Measurements from ENCODE around the gene MSI2. TPM values are rescaled to one million over a fixed set of nuclear protein-coding genes. Genes with fewer than 3 reads are reported as not detected.

Gene MSI2
- total RNA-seq, 1 donor = 23.2 TPM

DNA sequence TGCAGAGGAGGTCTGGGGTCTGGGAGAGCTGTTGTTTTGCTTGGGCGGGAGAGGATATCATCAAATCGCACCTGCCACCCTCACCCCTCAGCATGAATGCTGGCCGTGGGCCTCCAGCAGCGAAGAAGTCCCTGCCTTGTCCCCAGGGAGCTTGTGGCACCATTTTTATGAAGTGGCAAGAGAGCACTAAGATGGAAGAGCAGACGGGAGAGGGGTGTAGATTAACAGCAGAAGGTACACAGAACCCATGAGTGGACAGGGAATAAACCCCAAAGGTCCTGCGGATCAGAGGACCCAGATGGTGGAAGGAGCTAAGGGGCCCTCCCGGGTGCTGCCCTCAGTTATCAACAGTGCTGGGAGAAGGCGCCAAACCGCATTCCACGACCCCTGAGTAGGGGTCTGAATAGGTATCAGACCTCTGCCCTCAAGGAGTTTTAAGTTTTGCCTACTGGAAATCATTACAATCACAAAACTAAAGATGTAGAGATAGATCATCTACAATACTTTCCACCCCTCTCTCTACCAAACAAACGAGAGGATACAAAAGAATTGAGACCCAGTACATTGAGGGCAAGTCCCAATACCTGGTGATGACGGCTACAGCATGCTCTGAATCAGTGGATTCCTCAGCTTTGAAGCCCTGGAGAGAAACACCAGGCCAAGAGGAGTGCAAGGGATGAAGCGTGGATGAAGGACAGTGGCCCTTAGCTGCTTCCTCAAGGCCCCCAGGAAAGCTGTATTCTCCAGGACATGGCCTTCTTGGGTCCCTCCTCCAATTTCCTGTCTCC lies 428.6 kb downstream of the MSI2 start:
- H3K4me1 ChIP-seq (ENCODE audit: insufficient read depth, low read length) = no peaks in the 10 kb centered on the region
- H3K27ac ChIP-seq (ENCODE audit: low read depth, low read length) = no peak overlapping the region
- no peaks in the 10 kb centered on the region for H3K9me3 ChIP-seq (ENCODE audit: low read depth, low read length)
- DNase-seq (ENCODE audit: insufficient read length, low spot score, missing footprints) = no peak
- H3K79me2 ChIP-seq (ENCODE audit: insufficient read depth, low read length) = no peaks in the 10 kb centered on the region
- no peak overlapping the region for H2AFZ ChIP-seq (ENCODE audit: low read length)
- H3K27me3 ChIP-seq (ENCODE audit: insufficient read depth, low read length) = no peaks in the 10 kb centered on the region
- no peaks in the 10 kb centered on the region for H3K36me3 ChIP-seq (ENCODE audit: insufficient read depth, low read length)
- no peak overlapping the region for H3K4me2 ChIP-seq (ENCODE audit: insufficient read depth, low read length)
- no peak overlapping the region for H3K4me3 ChIP-seq (ENCODE audit: insufficient read depth, low read length)
- TF ChIP-seq, protein P1, sequence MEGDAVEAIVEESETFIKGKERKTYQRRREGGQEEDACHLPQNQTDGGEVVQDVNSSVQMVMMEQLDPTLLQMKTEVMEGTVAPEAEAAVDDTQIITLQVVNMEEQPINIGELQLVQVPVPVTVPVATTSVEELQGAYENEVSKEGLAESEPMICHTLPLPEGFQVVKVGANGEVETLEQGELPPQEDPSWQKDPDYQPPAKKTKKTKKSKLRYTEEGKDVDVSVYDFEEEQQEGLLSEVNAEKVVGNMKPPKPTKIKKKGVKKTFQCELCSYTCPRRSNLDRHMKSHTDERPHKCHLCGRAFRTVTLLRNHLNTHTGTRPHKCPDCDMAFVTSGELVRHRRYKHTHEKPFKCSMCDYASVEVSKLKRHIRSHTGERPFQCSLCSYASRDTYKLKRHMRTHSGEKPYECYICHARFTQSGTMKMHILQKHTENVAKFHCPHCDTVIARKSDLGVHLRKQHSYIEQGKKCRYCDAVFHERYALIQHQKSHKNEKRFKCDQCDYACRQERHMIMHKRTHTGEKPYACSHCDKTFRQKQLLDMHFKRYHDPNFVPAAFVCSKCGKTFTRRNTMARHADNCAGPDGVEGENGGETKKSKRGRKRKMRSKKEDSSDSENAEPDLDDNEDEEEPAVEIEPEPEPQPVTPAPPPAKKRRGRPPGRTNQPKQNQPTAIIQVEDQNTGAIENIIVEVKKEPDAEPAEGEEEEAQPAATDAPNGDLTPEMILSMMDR (IDR thresholded peaks at IDR 0.05; ENCODE audit: extremely low read depth, low read depth, low read length) = no peak
- no peaks in the 10 kb centered on the region for H4K20me1 ChIP-seq (ENCODE audit: insufficient read depth, low read length)

DNA sequence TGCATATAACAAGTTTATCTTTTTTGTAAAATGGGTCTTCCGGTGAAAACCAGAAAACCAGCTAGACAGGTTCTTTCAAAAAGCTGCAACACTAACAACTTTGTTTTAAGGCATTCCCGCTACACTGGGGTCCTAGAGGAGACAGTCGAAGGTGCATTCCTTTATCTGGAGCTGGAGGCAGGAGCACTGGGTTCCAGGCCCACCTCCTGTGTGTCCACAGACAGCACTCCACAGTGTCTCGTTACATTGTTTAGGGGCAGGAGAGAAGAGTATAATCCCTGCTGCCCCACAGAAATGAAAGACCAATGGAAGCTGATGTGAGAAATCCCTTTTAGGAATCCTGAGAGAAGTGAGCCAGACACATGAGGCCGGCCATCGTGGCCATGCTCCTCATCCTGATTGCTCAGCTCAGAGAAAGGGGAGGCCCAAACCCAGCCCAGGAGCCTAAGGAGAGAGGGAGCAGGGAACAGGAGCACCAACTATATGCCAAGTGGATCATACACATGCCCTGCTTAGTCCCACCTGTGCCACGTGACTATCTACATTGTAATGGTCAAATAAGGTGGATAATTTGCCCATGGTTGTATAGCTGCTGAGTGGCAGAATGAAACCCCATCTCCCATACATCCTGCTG lies 429.3 kb downstream of the MSI2 start:
- Histone ChIP-seq H3K36me3 (ENCODE audit: insufficient read depth, low read length) (no peaks in the 10 kb centered on the region), H2AFZ (ENCODE audit: low read length) (no peak overlapping the region), H4K20me1 (ENCODE audit: insufficient read depth, low read length) (no peaks in the 10 kb centered on the region), H3K4me1 (ENCODE audit: insufficient read depth, low read length) (no peaks in the 10 kb centered on the region), H3K27ac (ENCODE audit: low read depth, low read length) (no peak overlapping the region), H3K4me3 (ENCODE audit: insufficient read depth, low read length) (no peak overlapping the region), H3K4me2 (ENCODE audit: insufficient read depth, low read length) (no peak overlapping the region), H3K79me2 (ENCODE audit: insufficient read depth, low read length) (no peaks in the 10 kb centered on the region), H3K9me3 (ENCODE audit: low read depth, low read length) (no peaks in the 10 kb centered on the region), H3K27me3 (ENCODE audit: insufficient read depth, low read length) (no peaks in the 10 kb centered on the region)
- TF ChIP-seq, protein P1 (IDR thresholded peaks at IDR 0.05; ENCODE audit: extremely low read depth, low read depth, low read length) = no peak
- DNase-seq (ENCODE audit: insufficient read length, low spot score, missing footprints) = no peak

DNA sequence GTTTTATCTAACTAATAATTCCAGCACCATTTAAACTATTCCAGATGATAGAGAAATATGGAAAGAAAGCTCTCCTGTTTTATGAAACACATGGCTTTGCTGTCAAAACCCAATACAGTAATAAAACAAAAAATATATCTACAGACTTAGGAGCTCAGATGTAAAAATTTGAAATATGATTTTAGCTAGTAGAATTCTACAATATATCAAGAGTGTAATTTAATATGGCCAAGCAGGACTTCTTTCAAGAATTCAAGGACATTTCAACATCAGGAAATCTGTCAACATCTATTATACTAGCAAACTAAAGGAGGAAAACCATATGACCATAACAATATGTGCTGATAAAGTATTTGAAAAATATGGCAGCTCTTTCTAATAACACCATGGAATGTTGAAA lies 431.3 kb downstream of the MSI2 start:
- H3K9me3 ChIP-seq (ENCODE audit: low read depth, low read length) = no peaks in the 10 kb centered on the region
- H3K4me1 ChIP-seq (ENCODE audit: insufficient read depth, low read length) = no peaks in the 10 kb centered on the region
- no peaks in the 10 kb centered on the region for H3K79me2 ChIP-seq (ENCODE audit: insufficient read depth, low read length)
- H3K4me2 ChIP-seq (ENCODE audit: insufficient read depth, low read length) = no peak overlapping the region
- H3K27me3 ChIP-seq (ENCODE audit: insufficient read depth, low read length) = no peaks in the 10 kb centered on the region
- DNase-seq (ENCODE audit: insufficient read length, low spot score, missing footprints) = no peak
- H3K36me3 ChIP-seq (ENCODE audit: insufficient read depth, low read length) = no peaks in the 10 kb centered on the region
- no peak overlapping the region for H3K4me3 ChIP-seq (ENCODE audit: insufficient read depth, low read length)
- TF ChIP-seq, protein P1 (IDR thresholded peaks at IDR 0.05; ENCODE audit: extremely low read depth, low read depth, low read length) = no peak
- H4K20me1 ChIP-seq (ENCODE audit: insufficient read depth, low read length) = no peaks in the 10 kb centered on the region
- no peak overlapping the region for H3K27ac ChIP-seq (ENCODE audit: low read depth, low read length)
- H2AFZ ChIP-seq (ENCODE audit: low read length) = no peak overlapping the region

DNA sequence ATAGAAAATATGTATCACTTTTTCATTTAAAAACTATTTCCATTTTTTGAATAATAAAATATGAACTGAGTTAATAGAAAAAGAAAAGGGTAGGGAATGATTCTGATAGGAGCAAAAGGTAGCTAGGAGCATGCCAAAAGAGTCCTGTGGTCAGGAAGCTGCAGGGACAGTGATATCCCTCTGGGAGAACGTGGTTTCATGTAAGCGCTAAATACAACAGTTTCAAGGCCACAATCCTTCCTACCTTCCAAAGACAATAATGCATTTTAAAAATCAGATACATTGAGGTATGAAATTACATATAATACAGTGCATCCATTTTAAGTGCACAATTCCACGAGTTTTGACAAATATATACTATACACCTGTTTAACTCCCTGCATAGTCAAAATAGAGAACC lies 432.9 kb downstream of the MSI2 start:
- no peak for DNase-seq (ENCODE audit: insufficient read length, low spot score, missing footprints)
- Histone ChIP-seq H3K4me2 (ENCODE audit: insufficient read depth, low read length) (no peak overlapping the region), H3K9me3 (ENCODE audit: low read depth, low read length) (no peaks in the 10 kb centered on the region), H3K4me3 (ENCODE audit: insufficient read depth, low read length) (no peak overlapping the region), H4K20me1 (ENCODE audit: insufficient read depth, low read length) (no peaks in the 10 kb centered on the region), H3K79me2 (ENCODE audit: insufficient read depth, low read length) (no peaks in the 10 kb centered on the region), H3K27ac (ENCODE audit: low read depth, low read length) (no peak overlapping the region), H3K36me3 (ENCODE audit: insufficient read depth, low read length) (no peaks in the 10 kb centered on the region), H3K27me3 (ENCODE audit: insufficient read depth, low read length) (no peaks in the 10 kb centered on the region), H3K4me1 (ENCODE audit: insufficient read depth, low read length) (no peaks in the 10 kb centered on the region), H2AFZ (ENCODE audit: low read length) (no peak overlapping the region)
- TF ChIP-seq, protein P1 (IDR thresholded peaks at IDR 0.05; ENCODE audit: extremely low read depth, low read depth, low read length) = no peak
